ENCODE results near the gene AKAP6.

AKAP6 gene

DNA sequence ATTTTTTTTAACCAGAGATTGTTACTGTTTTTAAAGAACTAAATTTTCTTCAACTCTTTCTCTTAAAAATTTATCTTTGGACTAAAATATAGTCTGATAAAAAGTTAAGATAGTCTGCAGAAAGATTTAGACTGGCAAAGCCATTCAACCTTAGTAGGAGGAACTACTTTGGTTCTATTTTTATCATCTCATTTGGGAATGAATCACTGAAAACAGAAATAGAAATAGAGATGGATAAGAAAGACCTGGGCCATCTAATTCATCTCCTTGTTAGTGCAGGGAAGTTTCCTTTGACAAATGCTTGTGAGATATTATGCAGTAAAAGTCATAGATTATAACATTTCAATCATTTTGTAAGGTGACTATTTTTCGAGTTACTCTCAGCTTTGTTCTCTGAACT lies 346.3 kb downstream of the AKAP6 start:
- H3K4me3 ChIP-seq (ENCODE audit: low read length), result no peak overlapping the region
- no peaks in the 10 kb centered on the region for H3K27me3 ChIP-seq (ENCODE audit: control insufficient read depth, insufficient read depth, low read length)
- no CpG with 5 or more reads among the region's 1 CpG for WGBS (ENCODE audit: insufficient coverage, insufficient read length)
- no peaks in the 10 kb centered on the region for H3K9me3 ChIP-seq (ENCODE audit: control insufficient read depth, insufficient read depth, low read length)
- no peak for DNase-seq (ENCODE audit: low read depth, low spot score)
- H3K4me1 ChIP-seq (ENCODE audit: control insufficient read depth, insufficient read depth, low read length), result no peaks in the 10 kb centered on the region
- H3K27ac ChIP-seq (ENCODE audit: low read length), result no peak overlapping the region
- H3K36me3 ChIP-seq (ENCODE audit: control insufficient read depth, insufficient read depth, low read length), result no peaks in the 10 kb centered on the region

DNA sequence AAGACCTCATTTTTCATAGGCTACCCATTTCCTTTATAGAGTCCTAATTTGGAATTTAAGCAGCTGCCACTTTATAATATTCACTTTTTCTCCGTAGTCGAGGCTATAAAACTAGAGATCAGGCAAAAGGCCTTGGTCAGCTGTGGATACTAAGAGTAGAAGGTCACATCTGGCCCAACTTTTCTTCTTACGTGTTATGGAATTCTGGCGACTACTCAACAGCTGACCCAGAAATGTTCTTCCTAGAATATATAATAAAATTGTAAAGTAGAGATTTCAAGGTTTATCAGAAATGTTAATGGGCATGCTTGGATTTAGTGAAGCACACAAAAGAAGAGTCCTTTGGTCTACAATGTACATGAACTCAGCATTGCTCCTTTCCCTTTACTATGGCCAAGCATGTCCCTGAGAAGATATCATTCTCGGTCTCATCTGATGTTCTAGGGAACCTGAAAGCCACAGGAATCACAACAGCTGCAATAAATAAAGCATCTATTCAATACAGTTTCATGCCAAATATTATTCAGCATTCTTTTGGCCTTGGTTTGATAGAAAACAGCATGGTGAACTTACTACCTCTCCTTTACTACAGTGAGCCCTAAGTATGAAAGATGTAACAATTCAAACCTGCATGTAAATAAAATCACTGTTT lies 348.2 kb downstream of the AKAP6 start:
- H3K27ac ChIP-seq (ENCODE audit: low read length), result no peak overlapping the region
- H3K4me1 ChIP-seq (ENCODE audit: control insufficient read depth, insufficient read depth, low read length), result no peaks in the 10 kb centered on the region
- no peak for DNase-seq (ENCODE audit: low read depth, low spot score)
- H3K27me3 ChIP-seq (ENCODE audit: control insufficient read depth, insufficient read depth, low read length), result no peaks in the 10 kb centered on the region
- no peaks in the 10 kb centered on the region for H3K9me3 ChIP-seq (ENCODE audit: control insufficient read depth, insufficient read depth, low read length)
- H3K4me3 ChIP-seq (ENCODE audit: low read length), result no peak overlapping the region
- WGBS (ENCODE audit: insufficient coverage, insufficient read length), result no CpG with 5 or more reads among the region's 5 CpGs
- no peaks in the 10 kb centered on the region for H3K36me3 ChIP-seq (ENCODE audit: control insufficient read depth, insufficient read depth, low read length)

DNA sequence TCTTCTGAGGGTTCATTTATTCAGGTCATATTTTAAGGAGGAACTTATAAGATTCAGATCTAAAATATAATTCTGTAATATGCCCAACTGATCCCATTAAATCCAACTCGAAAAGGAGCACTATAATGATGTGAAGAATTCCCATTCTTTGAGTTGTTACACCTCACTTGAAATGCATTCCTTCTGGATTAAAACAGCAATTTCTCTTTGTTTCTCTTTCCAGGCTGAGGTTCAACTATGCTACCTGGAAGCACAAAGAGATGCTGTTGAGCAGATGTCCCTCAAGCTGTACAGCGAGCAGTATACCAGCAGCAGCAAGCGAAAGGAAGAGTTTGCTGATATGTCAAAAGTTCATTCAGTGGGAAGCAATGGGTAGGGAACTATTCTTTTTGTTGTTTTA lies 349.0 kb downstream of the AKAP6 start:
- Histone ChIP-seq H3K27me3 (ENCODE audit: control insufficient read depth, insufficient read depth, low read length) (no peaks in the 10 kb centered on the region), H3K4me1 (ENCODE audit: control insufficient read depth, insufficient read depth, low read length) (no peaks in the 10 kb centered on the region), H3K27ac (ENCODE audit: low read length) (no peak overlapping the region), H3K9me3 (ENCODE audit: control insufficient read depth, insufficient read depth, low read length) (no peaks in the 10 kb centered on the region), H3K36me3 (ENCODE audit: control insufficient read depth, insufficient read depth, low read length) (no peaks in the 10 kb centered on the region), H3K4me3 (ENCODE audit: low read length) (no peak overlapping the region)
- DNase-seq (ENCODE audit: low read depth, low spot score), result no peak
- no CpG with 5 or more reads among the region's 3 CpGs for WGBS (ENCODE audit: insufficient coverage, insufficient read length)

- no peaks in the 10 kb centered on the region for H3K36me3 ChIP-seq (ENCODE audit: control insufficient read depth, insufficient read depth, low read length)
- no peak overlapping the region for H3K27ac ChIP-seq (ENCODE audit: low read length)
- WGBS (ENCODE audit: insufficient coverage, insufficient read length), result no CpG with 5 or more reads among the region's 2 CpGs
- H3K4me1 ChIP-seq (ENCODE audit: control insufficient read depth, insufficient read depth, low read length), result no peaks in the 10 kb centered on the region
- H3K27me3 ChIP-seq (ENCODE audit: control insufficient read depth, insufficient read depth, low read length), result no peaks in the 10 kb centered on the region
- H3K9me3 ChIP-seq (ENCODE audit: control insufficient read depth, insufficient read depth, low read length), result no peaks in the 10 kb centered on the region
- no peak overlapping the region for H3K4me3 ChIP-seq (ENCODE audit: low read length)
- no peak for DNase-seq (ENCODE audit: low read depth, low spot score)
Observed at GRCh38 chr14:32679927-32680612, 351.0 kb downstream of the AKAP6 start.

- H3K27ac ChIP-seq (ENCODE audit: low read length), result no peak overlapping the region
- H3K9me3 ChIP-seq (ENCODE audit: control insufficient read depth, insufficient read depth, low read length), result no peaks in the 10 kb centered on the region
- H3K36me3 ChIP-seq (ENCODE audit: control insufficient read depth, insufficient read depth, low read length), result no peaks in the 10 kb centered on the region
- no peak overlapping the region for H3K4me3 ChIP-seq (ENCODE audit: low read length)
- H3K27me3 ChIP-seq (ENCODE audit: control insufficient read depth, insufficient read depth, low read length), result no peaks in the 10 kb centered on the region
- no peak for DNase-seq (ENCODE audit: low read depth, low spot score)
- no peaks in the 10 kb centered on the region for H3K4me1 ChIP-seq (ENCODE audit: control insufficient read depth, insufficient read depth, low read length)
Observed at GRCh38 chr14:32681598-32681997, 352.5 kb downstream of the AKAP6 start.

DNA sequence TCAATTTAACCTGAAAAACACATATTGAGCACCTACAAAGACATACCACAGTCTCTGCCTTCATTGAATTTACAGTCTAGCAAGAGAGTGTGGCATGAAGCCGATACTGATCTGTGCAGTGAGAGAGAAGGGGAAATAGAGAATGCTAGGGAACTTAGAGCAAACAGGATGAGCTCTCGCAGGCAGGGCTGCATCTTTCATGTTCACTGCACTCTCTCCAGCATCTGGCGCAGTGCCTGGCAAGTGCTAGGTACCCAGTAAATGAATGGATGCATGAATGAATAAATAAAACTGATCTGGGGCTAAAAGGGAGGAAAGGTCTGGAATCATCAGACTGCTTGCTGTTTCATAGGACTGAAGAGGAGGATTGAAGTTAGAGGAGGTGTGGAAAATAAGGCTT lies 353.1 kb downstream of the AKAP6 start:
- H3K36me3 ChIP-seq (ENCODE audit: control insufficient read depth, insufficient read depth, low read length), result no peaks in the 10 kb centered on the region
- DNase-seq (ENCODE audit: low read depth, low spot score), result no peak
- no peaks in the 10 kb centered on the region for H3K9me3 ChIP-seq (ENCODE audit: control insufficient read depth, insufficient read depth, low read length)
- no peak overlapping the region for H3K4me3 ChIP-seq (ENCODE audit: low read length)
- H3K27ac ChIP-seq (ENCODE audit: low read length), result no peak overlapping the region
- WGBS (ENCODE audit: insufficient coverage, insufficient read length), result no CpG with 5 or more reads among the region's 3 CpGs
- no peaks in the 10 kb centered on the region for H3K27me3 ChIP-seq (ENCODE audit: control insufficient read depth, insufficient read depth, low read length)
- no peaks in the 10 kb centered on the region for H3K4me1 ChIP-seq (ENCODE audit: control insufficient read depth, insufficient read depth, low read length)

- WGBS (ENCODE audit: insufficient coverage, insufficient read length), result no CpG with 5 or more reads among the region's 1 CpG
- H3K9me3 ChIP-seq (ENCODE audit: control insufficient read depth, insufficient read depth, low read length), result no peaks in the 10 kb centered on the region
- H3K4me3 ChIP-seq (ENCODE audit: low read length), result no peak overlapping the region
- H3K4me1 ChIP-seq (ENCODE audit: control insufficient read depth, insufficient read depth, low read length), result no peaks in the 10 kb centered on the region
- H3K27me3 ChIP-seq (ENCODE audit: control insufficient read depth, insufficient read depth, low read length), result no peaks in the 10 kb centered on the region
- no peak overlapping the region for H3K27ac ChIP-seq (ENCODE audit: low read length)
- H3K36me3 ChIP-seq (ENCODE audit: control insufficient read depth, insufficient read depth, low read length), result no peaks in the 10 kb centered on the region
- DNase-seq (ENCODE audit: low read depth, low spot score), result no peak
Observed at GRCh38 chr14:32683679-32684078, 354.6 kb downstream of the AKAP6 start.

DNA sequence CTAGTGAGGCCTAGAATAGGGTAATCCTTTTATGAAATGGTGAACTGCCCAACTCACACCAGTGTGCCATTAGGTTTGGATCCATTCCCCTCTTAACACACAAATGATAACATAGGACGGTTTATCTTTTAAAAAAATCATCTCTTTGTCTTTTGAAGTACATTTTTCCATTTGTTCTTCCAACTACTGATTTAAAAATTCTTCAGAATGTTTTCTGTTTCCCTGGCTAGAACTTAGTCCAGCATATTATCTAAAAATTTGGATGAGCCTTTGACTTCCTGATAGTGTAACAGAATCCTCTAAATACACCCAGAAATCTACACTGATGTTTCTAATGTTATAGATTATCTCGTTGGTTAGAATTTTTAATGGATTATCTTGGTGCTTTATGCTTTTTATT lies 359.8 kb downstream of the AKAP6 start:
- Histone ChIP-seq H3K27ac (ENCODE audit: low read length) (no peak overlapping the region), H3K36me3 (ENCODE audit: control insufficient read depth, insufficient read depth, low read length) (no peaks in the 10 kb centered on the region), H3K4me1 (ENCODE audit: control insufficient read depth, insufficient read depth, low read length) (no peaks in the 10 kb centered on the region), H3K27me3 (ENCODE audit: control insufficient read depth, insufficient read depth, low read length) (no peaks in the 10 kb centered on the region), H3K4me3 (ENCODE audit: low read length) (no peak overlapping the region), H3K9me3 (ENCODE audit: control insufficient read depth, insufficient read depth, low read length) (no peaks in the 10 kb centered on the region)
- no peak for DNase-seq (ENCODE audit: low read depth, low spot score)
- WGBS (ENCODE audit: insufficient coverage, insufficient read length), result no CpG with 5 or more reads among the region's 2 CpGs

DNA sequence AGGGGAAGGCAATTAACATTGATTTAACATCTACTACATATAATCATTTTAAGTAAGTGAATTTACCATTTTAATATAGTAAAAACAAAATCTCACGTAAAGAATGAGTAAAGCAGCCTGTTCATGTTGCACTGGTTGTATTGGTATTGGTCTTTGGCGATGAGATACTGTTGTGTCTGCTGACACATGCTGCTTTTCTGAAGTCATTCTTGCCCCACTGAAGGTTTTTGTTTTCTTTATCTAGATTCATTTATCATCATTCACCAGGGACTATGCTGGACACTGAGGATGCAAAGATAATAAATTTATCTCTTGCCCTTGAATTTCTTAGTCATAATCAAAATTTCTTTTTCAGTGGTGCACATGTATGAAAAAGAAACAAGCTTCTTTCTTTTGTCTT lies 363.3 kb downstream of the AKAP6 start:
- no peak overlapping the region for H3K27ac ChIP-seq (ENCODE audit: low read length)
- H3K4me1 ChIP-seq (ENCODE audit: control insufficient read depth, insufficient read depth, low read length), result no peaks in the 10 kb centered on the region
- H3K27me3 ChIP-seq (ENCODE audit: control insufficient read depth, insufficient read depth, low read length), result no peaks in the 10 kb centered on the region
- no peaks in the 10 kb centered on the region for H3K36me3 ChIP-seq (ENCODE audit: control insufficient read depth, insufficient read depth, low read length)
- H3K4me3 ChIP-seq (ENCODE audit: low read length), result no peak overlapping the region
- no CpG with 5 or more reads among the region's 2 CpGs for WGBS (ENCODE audit: insufficient coverage, insufficient read length)
- H3K9me3 ChIP-seq (ENCODE audit: control insufficient read depth, insufficient read depth, low read length), result no peaks in the 10 kb centered on the region
- no peak for DNase-seq (ENCODE audit: low read depth, low spot score)

DNA sequence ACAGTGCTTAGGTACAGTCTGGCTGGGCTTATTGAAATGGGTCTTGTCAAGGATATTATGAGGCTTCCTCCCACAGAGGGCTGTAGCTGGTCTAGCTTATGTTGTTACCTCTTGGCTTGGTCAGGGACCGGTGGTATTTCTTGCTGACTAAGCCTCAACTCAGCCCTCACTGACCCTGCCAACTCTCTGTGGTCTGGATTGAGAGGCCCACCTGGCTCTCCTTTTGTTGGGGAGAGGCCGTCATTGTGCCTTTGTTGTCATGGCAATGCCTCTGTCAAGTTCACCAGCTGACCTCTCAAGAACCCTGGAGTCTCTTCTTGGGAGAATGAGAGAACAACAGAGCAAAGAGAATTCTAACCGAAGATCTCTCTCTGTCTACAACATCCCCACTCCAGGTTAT lies 364.0 kb downstream of the AKAP6 start:
- Histone ChIP-seq H3K27ac (ENCODE audit: low read length) (no peak overlapping the region), H3K9me3 (ENCODE audit: control insufficient read depth, insufficient read depth, low read length) (no peaks in the 10 kb centered on the region), H3K36me3 (ENCODE audit: control insufficient read depth, insufficient read depth, low read length) (no peaks in the 10 kb centered on the region), H3K4me3 (ENCODE audit: low read length) (no peak overlapping the region), H3K27me3 (ENCODE audit: control insufficient read depth, insufficient read depth, low read length) (no peaks in the 10 kb centered on the region), H3K4me1 (ENCODE audit: control insufficient read depth, insufficient read depth, low read length) (no peaks in the 10 kb centered on the region)
- no CpG with 5 or more reads among the region's 3 CpGs for WGBS (ENCODE audit: insufficient coverage, insufficient read length)
- no peak for DNase-seq (ENCODE audit: low read depth, low spot score)
